HFF-Myc (cell line): ENCODE data around the gene PARVB.

Experiments
- DNase-seq: peaks from one replicate; pipeline ENCODE4 v3.0.0-alpha.2; 2011; ENCODE audit warnings: low read depth; ENCODE audit errors: extremely low read depth
- H3K4me3 ChIP-seq: replicated peaks from 2 replicates; pipeline ENCODE4 v1.5.1; 2011; ENCODE audit warnings: low read depth, mild to moderate bottlenecking, control low read depth, low read length
- TF ChIP-seq, protein P1 (sequence below): IDR thresholded peaks from 2 replicates; pipeline ENCODE4 v1.5.1; 2012; ENCODE audit warnings: mild to moderate bottlenecking, low read depth, low read length, control low read depth; ENCODE audit errors: missing control alignments

Gene PARVB

DNA sequence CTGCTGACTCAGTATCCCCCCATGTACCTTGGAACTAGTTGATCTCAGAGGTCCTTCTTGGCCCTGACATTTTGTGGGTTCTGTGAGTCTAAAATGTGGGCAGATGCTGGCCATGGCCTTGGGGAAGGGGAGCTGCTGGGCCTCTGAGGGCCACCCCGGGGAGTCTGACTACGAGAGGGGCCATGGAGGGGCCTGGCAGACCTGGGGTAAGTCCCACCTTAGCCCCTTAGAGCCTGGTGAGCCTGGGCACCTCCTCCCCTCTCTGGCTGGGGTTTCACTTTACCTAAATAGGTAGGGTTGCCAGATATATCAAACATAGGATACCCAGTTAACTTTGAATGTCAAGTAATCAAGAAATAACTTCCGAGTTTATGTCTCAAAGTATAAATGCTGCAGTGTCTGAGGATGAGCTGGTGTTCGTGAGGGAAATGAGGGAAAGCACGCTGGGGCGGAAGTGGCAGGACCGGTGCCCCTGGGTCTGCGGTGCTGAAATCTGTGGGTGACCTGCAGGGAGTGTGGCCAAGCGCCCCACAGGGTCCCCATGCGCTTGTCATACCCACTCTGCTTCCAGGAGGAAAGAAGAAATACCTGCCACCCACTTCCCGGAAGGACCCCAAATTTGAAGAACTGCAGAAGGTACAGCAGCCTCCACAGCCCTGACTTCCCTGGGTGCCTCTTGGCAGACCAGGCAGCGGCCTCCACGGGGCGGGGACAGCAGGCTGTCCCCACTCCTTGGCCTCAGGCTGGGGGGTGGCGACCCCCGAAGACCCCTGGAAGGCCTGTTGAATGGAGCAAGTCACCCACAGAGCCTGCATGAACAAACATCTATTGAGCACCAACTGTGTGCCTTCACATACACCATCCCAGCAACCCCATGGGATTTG lies 161.4 kb downstream of the PARVB start:
- H3K4me3 ChIP-seq = no peak overlapping the region
- DNase-seq = no peak
- TF ChIP-seq, protein P1, sequence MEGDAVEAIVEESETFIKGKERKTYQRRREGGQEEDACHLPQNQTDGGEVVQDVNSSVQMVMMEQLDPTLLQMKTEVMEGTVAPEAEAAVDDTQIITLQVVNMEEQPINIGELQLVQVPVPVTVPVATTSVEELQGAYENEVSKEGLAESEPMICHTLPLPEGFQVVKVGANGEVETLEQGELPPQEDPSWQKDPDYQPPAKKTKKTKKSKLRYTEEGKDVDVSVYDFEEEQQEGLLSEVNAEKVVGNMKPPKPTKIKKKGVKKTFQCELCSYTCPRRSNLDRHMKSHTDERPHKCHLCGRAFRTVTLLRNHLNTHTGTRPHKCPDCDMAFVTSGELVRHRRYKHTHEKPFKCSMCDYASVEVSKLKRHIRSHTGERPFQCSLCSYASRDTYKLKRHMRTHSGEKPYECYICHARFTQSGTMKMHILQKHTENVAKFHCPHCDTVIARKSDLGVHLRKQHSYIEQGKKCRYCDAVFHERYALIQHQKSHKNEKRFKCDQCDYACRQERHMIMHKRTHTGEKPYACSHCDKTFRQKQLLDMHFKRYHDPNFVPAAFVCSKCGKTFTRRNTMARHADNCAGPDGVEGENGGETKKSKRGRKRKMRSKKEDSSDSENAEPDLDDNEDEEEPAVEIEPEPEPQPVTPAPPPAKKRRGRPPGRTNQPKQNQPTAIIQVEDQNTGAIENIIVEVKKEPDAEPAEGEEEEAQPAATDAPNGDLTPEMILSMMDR = no peak

DNA sequence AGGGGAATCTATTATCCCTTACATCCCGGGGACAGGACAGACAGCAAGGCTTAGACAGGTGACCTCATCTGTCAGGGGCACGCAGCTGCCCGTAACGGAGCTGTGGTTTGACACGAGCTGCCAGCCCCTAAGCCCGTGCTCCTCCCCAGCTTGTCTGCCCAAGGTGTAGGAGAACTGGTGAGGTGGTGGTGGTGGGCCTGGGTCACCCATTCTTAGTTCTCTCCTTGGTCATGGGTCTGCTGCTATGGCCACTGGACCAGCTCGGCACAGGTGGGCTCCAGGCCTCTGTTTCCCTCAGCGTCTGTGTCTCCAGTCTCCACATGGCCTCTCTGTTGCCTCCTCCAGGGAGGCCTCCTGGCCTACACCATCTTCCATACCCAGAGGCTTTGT lies 162.0 kb downstream of the PARVB start:
- no peak for DNase-seq
- H3K4me3 ChIP-seq = no peak overlapping the region
- TF ChIP-seq, protein P1 = no peak

- no peak overlapping the region for H3K4me3 ChIP-seq
- TF ChIP-seq, protein P1 = no peak
- DNase-seq = no peak
Measured at GRCh38 chr22:44186737-44187136, 162.6 kb downstream of the PARVB start.

- TF ChIP-seq, protein P1 = no peak
- H3K4me3 ChIP-seq = no peak overlapping the region
- no peak for DNase-seq
Measured at GRCh38 chr22:44187652-44188230, 163.6 kb downstream of the PARVB start.

- DNase-seq = no peak
- TF ChIP-seq, protein P1 = no peak
- H3K4me3 ChIP-seq = no peak overlapping the region
Measured at GRCh38 chr22:44188316-44188715, 164.2 kb downstream of the PARVB start.

GRCh38 chr22:44188986-44189630 lies 165.0 kb downstream of the PARVB start:
- TF ChIP-seq, protein P1 = no peak
- DNase-seq = no peak
- H3K4me3 ChIP-seq = no peak overlapping the region
